Measurements from ENCODE around the gene NAALAD2.
"Not testable (repeated sequence)": the region's sequence is repeated elsewhere in the genome, so short reads cannot be mapped to it uniquely, and the experiment has no call there.

NAALAD2 gene

GRCh38 chr11:90134478-90135003 lies at the start of gene NAALAD2:
Gene NAALAD2, plus strand, starts transcription at chr11:90134663. Its CDS starts 96 bp downstream, at chr11:90134759.
- no peak for DNase-seq (ENCODE audit: low read depth)

- not testable (repeated sequence) for DNase-seq (ENCODE audit: low read depth)
Observed at GRCh38 chr11:90085650-90086049, 48.8 kb upstream of the NAALAD2 start, which contains the start of gene UBTFL1. Gene UBTFL1, plus strand, starts transcription at chr11:90085950. Its CDS starts 0 bp downstream, at chr11:90085950.

GRCh38 chr11:90088731-90089130 lies 45.7 kb upstream of the NAALAD2 start:
- DNase-seq (ENCODE audit: low read depth) = not testable (repeated sequence)

- not testable (repeated sequence) for DNase-seq (ENCODE audit: low read depth)
Observed at GRCh38 chr11:90095230-90095924, 39.1 kb upstream of the NAALAD2 start.

- not testable (repeated sequence) for DNase-seq (ENCODE audit: low read depth)
Observed at GRCh38 chr11:90098261-90098660, 36.2 kb upstream of the NAALAD2 start.

GRCh38 chr11:90100431-90100830 lies 34.0 kb upstream of the NAALAD2 start:
- no peak for DNase-seq (ENCODE audit: low read depth)

- no peak for DNase-seq (ENCODE audit: low read depth)
Observed at GRCh38 chr11:90113541-90113940, 20.9 kb upstream of the NAALAD2 start.

- no peak for DNase-seq (ENCODE audit: low read depth)
Observed at GRCh38 chr11:90120191-90120590, 14.3 kb upstream of the NAALAD2 start.

- no peak for DNase-seq (ENCODE audit: low read depth)
Observed at GRCh38 chr11:90124371-90124770, 10.1 kb upstream of the NAALAD2 start.

GRCh38 chr11:90124946-90125345 lies 9.5 kb upstream of the NAALAD2 start:
- DNase-seq (ENCODE audit: low read depth) = no peak

GRCh38 chr11:90133560-90134477 lies 644 bp upstream of the NAALAD2 start:
- DNase-seq (ENCODE audit: low read depth) = no peak

GRCh38 chr11:90135016-90135415 lies 553 bp downstream of the NAALAD2 start:
- DNase-seq (ENCODE audit: low read depth) = no peak

- no peak for DNase-seq (ENCODE audit: low read depth)
Observed at GRCh38 chr11:90148900-90149299, 14.4 kb downstream of the NAALAD2 start.

- DNase-seq (ENCODE audit: low read depth) = not testable (repeated sequence)
Observed at GRCh38 chr11:90166982-90167573, 32.6 kb downstream of the NAALAD2 start.

- not testable (repeated sequence) for DNase-seq (ENCODE audit: low read depth)
Observed at GRCh38 chr11:90167704-90168103, 33.2 kb downstream of the NAALAD2 start.

- DNase-seq (ENCODE audit: low read depth) = no peak
Observed at GRCh38 chr11:90168571-90168970, 34.1 kb downstream of the NAALAD2 start.

- DNase-seq (ENCODE audit: low read depth) = no peak
Observed at GRCh38 chr11:90171359-90171758, 36.9 kb downstream of the NAALAD2 start.

- DNase-seq (ENCODE audit: low read depth) = no peak
Observed at GRCh38 chr11:90176069-90176468, 41.6 kb downstream of the NAALAD2 start.

GRCh38 chr11:90178751-90179150 lies 44.3 kb downstream of the NAALAD2 start:
- DNase-seq (ENCODE audit: low read depth) = no peak

- DNase-seq (ENCODE audit: low read depth) = no peak
Observed at GRCh38 chr11:90179923-90180322, 45.5 kb downstream of the NAALAD2 start.

GRCh38 chr11:90187839-90188238 lies 53.4 kb downstream of the NAALAD2 start:
- no peak for DNase-seq (ENCODE audit: low read depth)

- DNase-seq (ENCODE audit: low read depth) = no peak
Observed at GRCh38 chr11:90189011-90189410, 54.5 kb downstream of the NAALAD2 start.

All from GM04504 (cell line).